ENCODE results near the gene COL25A1.

Gene COL25A1

DNA sequence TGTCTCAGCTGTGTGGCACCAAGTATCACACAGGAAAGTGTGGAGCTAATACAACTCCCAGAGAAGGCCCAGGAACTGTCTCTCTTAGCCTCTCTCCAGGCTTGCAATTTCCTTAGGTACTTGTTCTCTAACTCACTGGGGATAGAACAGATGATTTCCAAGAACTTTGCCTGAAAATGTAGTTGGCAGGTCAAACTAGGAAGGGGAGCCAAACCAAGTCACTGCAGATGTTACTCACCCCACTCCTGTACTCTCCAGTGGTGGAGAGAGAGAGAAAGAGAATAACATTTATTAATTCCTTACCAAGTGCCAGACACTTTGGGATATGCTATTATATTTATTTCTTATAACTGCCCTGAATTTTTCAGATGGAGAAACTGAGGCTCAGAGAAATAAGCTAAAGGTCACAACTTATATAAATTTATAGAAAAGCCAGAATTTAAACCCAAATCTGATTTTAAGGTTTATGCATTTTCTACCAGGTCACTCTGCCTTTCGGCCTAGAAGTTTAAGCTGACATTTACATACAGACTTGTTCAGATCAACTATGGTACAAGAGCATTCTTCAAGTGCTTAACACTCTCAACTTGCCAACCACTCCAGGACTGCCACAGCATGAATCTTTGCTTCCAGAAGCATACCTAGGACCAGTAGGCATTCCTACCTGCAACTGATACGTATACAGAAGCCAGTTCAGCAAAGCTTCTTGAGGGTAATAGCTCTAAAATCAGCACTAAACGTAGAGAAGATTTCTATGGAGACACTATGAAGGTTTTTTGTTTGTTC is 291.0 kb downstream of the COL25A1 start:
- H3K4me3 Mint-ChIP-seq: no peak overlapping the region
- no peaks in the 10 kb centered on the region for H3K36me3 Mint-ChIP-seq (ENCODE audit: low read depth)
- H3K9me3 Mint-ChIP-seq: no peaks in the 10 kb centered on the region
- H3K27me3 Mint-ChIP-seq (ENCODE audit: low read depth): no peaks in the 10 kb centered on the region
- peak overlapping the region; percentile 89 to 97 (median 94) for H3K27ac Mint-ChIP-seq
- peaks cover 49% of the 10 kb centered on the region for H3K4me1 Mint-ChIP-seq
- TF ChIP-seq CTCF (IDR thresholded peaks at IDR 0.05; ENCODE audit: unreplicated experiment in 3 of 3): no peak

DNA sequence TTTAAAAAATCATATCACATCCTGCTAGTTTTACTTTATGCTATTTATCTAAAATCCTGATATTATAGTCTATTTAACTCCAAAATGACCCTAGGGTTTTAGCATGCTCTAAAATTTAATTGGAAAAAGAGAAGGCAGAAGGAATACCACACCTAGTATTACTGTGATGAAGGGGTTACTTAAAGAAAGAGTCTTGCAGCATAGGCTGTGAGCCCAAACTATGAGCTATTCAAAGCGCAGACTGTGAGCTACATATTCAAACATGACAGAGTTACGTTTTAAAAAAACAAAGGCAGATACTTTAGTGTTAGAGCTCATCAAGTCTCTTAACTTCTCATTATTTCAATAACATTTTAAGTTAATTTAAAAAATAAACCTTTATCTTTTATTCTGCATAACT is 291.9 kb downstream of the COL25A1 start:
- Mint-ChIP-seq H3K4me3 (peak overlapping the region in 2 of 3 experiments; percentile 8 to 40), H3K27ac (peak overlapping the region; percentile 94 to 97 (median 97)), H3K9me3 (no peaks in the 10 kb centered on the region), H3K36me3 (ENCODE audit: low read depth) (peaks cover 2% of the 10 kb centered on the region), H3K4me1 (peaks cover 51% of the 10 kb centered on the region), H3K27me3 (ENCODE audit: low read depth) (no peaks in the 10 kb centered on the region)
- no peak for TF ChIP-seq CTCF (IDR thresholded peaks at IDR 0.05; ENCODE audit: unreplicated experiment in 3 of 3)

- Mint-ChIP-seq H3K9me3 (no peaks in the 10 kb centered on the region), H3K4me3 (peak overlapping the region; percentile 24 to 63 (median 40)), H3K27ac (peak overlapping the region; percentile 94 to 97 (median 97)), H3K4me1 (peaks cover 48% of the 10 kb centered on the region), H3K36me3 (ENCODE audit: low read depth) (peaks cover 6% of the 10 kb centered on the region), H3K27me3 (ENCODE audit: low read depth) (no peaks in the 10 kb centered on the region)
- no peak for TF ChIP-seq CTCF (IDR thresholded peaks at IDR 0.05; ENCODE audit: unreplicated experiment in 3 of 3)
Measured at GRCh38 chr4:109009909-109010308, 292.5 kb downstream of the COL25A1 start.

- Mint-ChIP-seq H3K36me3 (ENCODE audit: low read depth) (peaks cover 10% of the 10 kb centered on the region), H3K27me3 (ENCODE audit: low read depth) (no peaks in the 10 kb centered on the region), H3K27ac (peak overlapping the region in 2 of 3 experiments; percentile 13 to 69), H3K9me3 (no peaks in the 10 kb centered on the region), H3K4me1 (peaks cover 53% of the 10 kb centered on the region), H3K4me3 (no peak overlapping the region)
- TF ChIP-seq CTCF (IDR thresholded peaks at IDR 0.05; ENCODE audit: unreplicated experiment in 3 of 3): no peak
Measured at GRCh38 chr4:109007976-109008375, 294.5 kb downstream of the COL25A1 start.

- peaks cover 40% of the 10 kb centered on the region for H3K4me1 Mint-ChIP-seq
- peaks cover 14% of the 10 kb centered on the region for H3K36me3 Mint-ChIP-seq (ENCODE audit: low read depth)
- H3K9me3 Mint-ChIP-seq: no peaks in the 10 kb centered on the region
- no peak overlapping the region for H3K4me3 Mint-ChIP-seq
- H3K27ac Mint-ChIP-seq: peak overlapping the region; percentile 2 to 16 (median 7)
- no peaks in the 10 kb centered on the region for H3K27me3 Mint-ChIP-seq (ENCODE audit: low read depth)
- no peak for TF ChIP-seq CTCF (IDR thresholded peaks at IDR 0.05; ENCODE audit: unreplicated experiment in 3 of 3)
Measured at GRCh38 chr4:109005523-109005922, 296.9 kb downstream of the COL25A1 start.

DNA sequence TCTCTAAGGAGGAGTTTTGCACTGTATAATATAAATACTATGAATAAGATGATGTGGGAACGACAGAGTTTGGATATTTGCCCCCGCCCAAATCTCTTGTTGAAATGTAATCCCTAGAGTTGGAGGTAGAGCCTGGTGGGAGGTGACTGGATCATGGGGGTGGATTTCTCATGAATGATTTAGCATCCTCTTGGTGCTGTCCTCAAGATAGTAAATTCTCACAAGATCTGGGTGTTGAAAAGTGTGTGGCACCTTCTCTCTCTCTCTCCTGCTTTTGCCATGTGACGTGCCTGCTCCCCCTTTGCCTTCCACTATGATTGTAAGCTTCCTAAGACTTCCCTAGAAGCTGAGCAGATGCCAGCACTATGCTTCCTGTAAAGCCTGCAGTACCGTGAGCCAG is 298.0 kb downstream of the COL25A1 start:
- peaks cover 29% of the 10 kb centered on the region for H3K4me1 Mint-ChIP-seq
- H3K9me3 Mint-ChIP-seq: no peaks in the 10 kb centered on the region
- peak overlapping the region; percentile 6 to 8 (median 6) for H3K27ac Mint-ChIP-seq
- H3K4me3 Mint-ChIP-seq: no peak overlapping the region
- no peak for TF ChIP-seq CTCF (IDR thresholded peaks at IDR 0.05; ENCODE audit: unreplicated experiment in 3 of 3)
- H3K36me3 Mint-ChIP-seq (ENCODE audit: low read depth): peaks cover 19% of the 10 kb centered on the region
- H3K27me3 Mint-ChIP-seq (ENCODE audit: low read depth): no peaks in the 10 kb centered on the region
